ENCODE measurements around the gene RTF1.

Gene RTF1

GRCh38 chr15:41490355-41490754 lies 73.5 kb downstream of the RTF1 start:
- peak; percentile 13 for DNase-seq

- DNase-seq: no peak
Observed at GRCh38 chr15:41491889-41492288, 75.0 kb downstream of the RTF1 start.

GRCh38 chr15:41492597-41493204 lies 75.8 kb downstream of the RTF1 start:
- no peak for DNase-seq

GRCh38 chr15:41493205-41493901 lies 76.5 kb downstream of the RTF1 start, which contains the start of gene ITPKA:
Gene ITPKA, plus strand, starts transcription at chr15:41493874. Its CDS starts 54 bp downstream, at chr15:41493928.
- DNase-seq: no peak

- no peak for DNase-seq
Observed at GRCh38 chr15:41493902-41494189, 77.0 kb downstream of the RTF1 start.

- no peak for DNase-seq
Observed at GRCh38 chr15:41494190-41494921, 77.5 kb downstream of the RTF1 start.

- DNase-seq: no peak
Observed at GRCh38 chr15:41494922-41495735, 78.2 kb downstream of the RTF1 start.

- no peak for DNase-seq
Observed at GRCh38 chr15:41495736-41496599, 79.1 kb downstream of the RTF1 start.

GRCh38 chr15:41498657-41499056 lies 81.8 kb downstream of the RTF1 start:
- DNase-seq: no peak

GRCh38 chr15:41499109-41499851 lies 82.4 kb downstream of the RTF1 start:
- no peak for DNase-seq

GRCh38 chr15:41501191-41501917 lies 84.5 kb downstream of the RTF1 start:
- DNase-seq: no peak

GRCh38 chr15:41501931-41502794 lies 85.3 kb downstream of the RTF1 start:
- no peak for DNase-seq

GRCh38 chr15:41502795-41503668 lies 86.1 kb downstream of the RTF1 start:
- no peak for DNase-seq

GRCh38 chr15:41503669-41504010 lies 86.7 kb downstream of the RTF1 start:
- no peak for DNase-seq

GRCh38 chr15:41504751-41505492 lies 88.0 kb downstream of the RTF1 start:
- DNase-seq: no peak

GRCh38 chr15:41505776-41506175 lies 88.9 kb downstream of the RTF1 start:
- DNase-seq: no peak

GRCh38 chr15:41506796-41507341 lies 90.0 kb downstream of the RTF1 start:
- no peak for DNase-seq

GRCh38 chr15:41507820-41508290 lies 91.0 kb downstream of the RTF1 start:
- DNase-seq: no peak

All from DMS79 treated with DMSO at 0.1 percent for 48 hours (cell line).